Activated naive CD4-positive, alpha-beta T cell (primary cell): ENCODE measurements around the gene USP32.

ENCODE experiments used
- DNase-seq, 4 experiments: peaks; one replicate each; lab custom pipeline; 2025; lab: John Stamatoyannopoulos, UW

The USP32 gene

GRCh38 chr17:60134396-60135150 is 257.4 kb downstream of the USP32 start:
- DNase-seq, result no peak

DNA sequence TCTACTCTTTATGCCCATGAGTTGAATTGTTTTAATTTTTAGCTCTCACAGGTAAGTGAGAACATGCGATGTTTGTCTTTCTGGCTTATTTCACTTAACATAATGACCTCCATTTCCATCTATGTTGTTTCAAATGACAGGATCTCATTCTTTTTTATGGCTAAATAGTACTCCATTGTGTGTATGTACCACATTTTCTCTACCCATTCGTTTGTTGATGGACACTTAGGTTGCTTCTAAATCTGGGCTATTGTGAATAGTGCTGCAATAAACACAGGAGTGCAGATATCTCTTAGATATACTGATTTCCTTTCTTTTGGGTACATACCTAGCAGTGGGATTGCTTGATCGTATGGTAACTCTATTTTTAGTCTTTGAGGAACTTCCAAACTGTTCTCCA is 261.5 kb downstream of the USP32 start:
- DNase-seq, result no peak

DNA sequence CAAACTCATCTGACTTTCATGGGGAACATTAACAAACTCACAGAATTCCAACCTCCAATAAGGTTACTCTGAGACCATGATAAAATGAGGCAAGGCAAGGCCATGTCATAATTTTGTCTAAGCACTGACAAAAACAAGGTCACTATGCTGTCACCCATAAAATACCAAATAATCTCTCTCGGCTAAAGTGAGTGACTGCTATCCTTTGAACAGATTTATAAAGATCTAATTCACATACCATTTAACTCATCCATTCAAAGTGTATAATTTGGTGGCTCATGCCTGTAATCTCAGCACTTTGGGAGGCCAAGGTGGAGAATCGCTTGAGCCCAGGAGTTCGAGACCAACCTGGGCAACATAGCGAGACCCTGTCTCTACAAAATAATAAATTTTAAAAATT is 262.8 kb downstream of the USP32 start:
- DNase-seq, result no peak
